K562 (cell line): Measurements from ENCODE around the gene TNRC6B. TPM values are rescaled to one million over a fixed set of nuclear protein-coding genes. Genes with fewer than 3 reads are reported as not detected.

ENCODE experiments used
- ATAC-seq: fragments of 200-7000 bp; cut with Tn5 transposase; 3 replicates; pipeline ENCODE4 v1.9.1; 2020; ENCODE audit warnings: moderate library complexity
- BruUV-seq: library from RNA; stranded (reverse); fragments of 400-500 nt; replicated peaks from 2 replicates; lab custom pipeline; 2021; lab: Mats Ljungman, UMichigan
- CTCF ChIA-PET: fragments of 300-600 bp; formaldehyde crosslinking; extraction: SDS; loops from one replicate; lab custom pipeline; 2021; ENCODE audit warnings: low intra/inter-chr PET ratio; lab: Yijun Ruan, JAX
- POLR2A ChIA-PET: fragments of 300-600, 350-650 bp; sonication (Branson Sonifier 250); formaldehyde crosslinking; extraction: SDS; loops from one replicate; lab custom pipeline; 2021; ENCODE audit warnings: antibody characterized with exemption, inconsistent platforms; lab: Yijun Ruan, JAX
- DNase-seq, 4 experiments: peaks; one replicate each; pipeline versions ENCODE4 v3.0.0 to v3.0.0-alpha.2; 2011 to 2018; ENCODE audit warnings: low spot score in 3 of 4, mixed read lengths in 3 of 4; ENCODE audit errors: extremely low read depth in 1 of 4
- FAIRE-seq: peaks from 2 replicates; lab custom pipeline; 2011; peaks lifted over from hg19 to GRCh38; lab: Jason Lieb, UNC
- H2AFZ ChIP-seq: 2 replicates; pipeline ENCODE4 v1.6.0; 2011; ENCODE audit warnings: low read depth, low read length, control low read depth, inconsistent platforms
- H3K27ac ChIP-seq: fragments of 200-600 bp; 3 replicates; pipeline ENCODE4 v1.8.0; 2011; ENCODE audit warnings: low read depth, mild to moderate bottlenecking, control low read depth, inconsistent platforms, low read length, moderate library complexity, mixed read lengths; ENCODE audit errors: extremely low read depth
- H3K27me3 ChIP-seq, 2 experiments: fragments of 300-600 bp in 1 of 2; 2 replicates in 1 of 2; 3 replicates in 1 of 2; pipeline versions ENCODE4 v1.6.0 to v1.8.0; 2011; ENCODE audit warnings: inconsistent platforms in 2 of 2, low read length in 2 of 2, mild to moderate bottlenecking in 1 of 2, mixed read lengths in 1 of 2, moderate library complexity in 1 of 2; ENCODE audit not compliant: control insufficient read depth in 2 of 2, insufficient read depth in 2 of 2
- H3K36me3 ChIP-seq: fragments of 300-600 bp; 3 replicates; pipeline ENCODE4 v1.8.0; 2011; ENCODE audit warnings: mild to moderate bottlenecking, low read length, inconsistent platforms; ENCODE audit not compliant: control insufficient read depth, insufficient read depth
- H3K4me1 ChIP-seq, 2 experiments: fragments of 200-600 bp in 1 of 2; replicated peaks in 1 of 2; 2 replicates in 1 of 2; 3 replicates in 1 of 2; pipeline versions ENCODE4 v1.5.1 to v1.8.0; 2011; ENCODE audit warnings: inconsistent platforms in 2 of 2, low read length in 2 of 2, mild to moderate bottlenecking in 1 of 2, mixed read lengths in 1 of 2, moderate library complexity in 1 of 2; ENCODE audit not compliant: control insufficient read depth in 2 of 2, insufficient read depth in 2 of 2
- H3K4me2 ChIP-seq: 2 replicates; pipeline ENCODE4 v1.6.1; 2011; ENCODE audit warnings: low read length, control low read depth, inconsistent platforms, mixed read lengths; ENCODE audit not compliant: insufficient read depth
- H3K4me3 ChIP-seq: fragments of 200-600 bp; sonication (generic), shearing (Covaris generic); 2 replicates; pipeline ENCODE4 v1.5.1; 2016; ENCODE audit warnings: control low read depth, inconsistent platforms
- H3K79me2 ChIP-seq: fragments of 200-600 bp; 3 replicates; pipeline ENCODE4 v1.8.0; 2011; ENCODE audit warnings: low read length, inconsistent platforms; ENCODE audit not compliant: control insufficient read depth, insufficient read depth
- H3K9ac ChIP-seq, 2 experiments: 2 replicates each; pipeline versions ENCODE4 v1.6.0 to v1.6.1; 2011; ENCODE audit warnings: low read depth in 2 of 2, low read length in 2 of 2, control low read depth in 1 of 2, inconsistent platforms in 1 of 2, mild to moderate bottlenecking in 1 of 2, mixed read lengths in 1 of 2; ENCODE audit not compliant: insufficient read depth in 1 of 2
- H3K9me1 ChIP-seq: one replicate; pipeline ENCODE4 v1.6.0; 2011; ENCODE audit warnings: inconsistent platforms, mild to moderate bottlenecking, low read length, moderate library complexity; ENCODE audit not compliant: control insufficient read depth, insufficient read depth
- H3K9me3 ChIP-seq: replicated peaks from 2 replicates; pipeline ENCODE4 v1.5.1; 2011; ENCODE audit warnings: low read depth, low read length, inconsistent platforms; ENCODE audit not compliant: control insufficient read depth, insufficient read depth
- H4K20me1 ChIP-seq: replicated peaks from 2 replicates; pipeline ENCODE4 v1.6.1; 2011; ENCODE audit warnings: low read length, inconsistent platforms, mixed read lengths; ENCODE audit not compliant: control insufficient read depth, insufficient read depth
- CTBP1 ChIP-seq: fragments of 450-650 bp; IDR thresholded peaks from 2 replicates; pipeline ENCODE4 v1.6.1; 2016; ENCODE audit warnings: borderline replicate concordance
- HNRNPL ChIP-seq: fragments of 200-400 bp; formaldehyde crosslinking; IDR thresholded peaks from 2 replicates; pipeline ENCODE4 v1.6.1; 2017; ENCODE audit warnings: low read depth, mild to moderate bottlenecking, low read length
- KAT8 ChIP-seq: fragments of 450-650 bp; IDR thresholded peaks from 2 replicates; pipeline ENCODE4 v1.6.1; 2016; ENCODE audit warnings: low read depth, mild to moderate bottlenecking
- NFYB ChIP-seq: IDR thresholded peaks from 2 replicates; pipeline ENCODE4 v1.6.1; 2011; ENCODE audit warnings: mild to moderate bottlenecking, moderate library complexity; ENCODE audit not compliant: insufficient read length; ENCODE audit errors: extremely low read depth
- SREBF1 ChIP-seq: fragments of 150-350 bp; IDR thresholded peaks from 2 replicates; pipeline ENCODE4 v1.6.1; 2014; ENCODE audit warnings: antibody characterized with exemption, low read depth, low read length, borderline replicate concordance
- ZEB2 ChIP-seq: fragments of 450-650 bp; IDR thresholded peaks from 2 replicates; pipeline ENCODE4 v1.6.1; 2016
- WGBS: fragments of 100-300 bp; shearing (Covaris generic); methylation state at CpG from one replicate; pipeline ENCODE4 v1.1.6; 2016; ENCODE audit warnings: low coverage, mixed read lengths; ENCODE audit not compliant: insufficient coverage; ENCODE audit errors: missing lambda C conversion rate; 5-methylcytosine and 5-hydroxymethylcytosine counted together
- in situ Hi-C: fragments of 300-500 bp; cut with MboI; formaldehyde crosslinking; loops from 4 replicates; pipeline ENCODE4 v1.15.0; 2018; ENCODE audit warnings: inconsistent platforms, mixed read lengths
- intact Hi-C: fragments of 100-400 bp; cut with micrococcal nuclease; formaldehyde crosslinking; loops from 2 replicates; pipeline ENCODE4 v1.14.2; 2022
- polyA plus RNA-seq, 8 experiments: library from polyadenylated mRNA; depleted of rRNA in 4 of 8; stranded (reverse) in 5 of 8; unstranded in 3 of 8; fragments of >200 nt; fragmentation: Nextera tagmentation in 2 of 8; fragmentation: Illumina TruSeq in 1 of 8; extraction: Ambion mirVana in 2 of 8; extraction: Trizol in 1 of 8; gene quantifications; 2 replicates each; pipeline versions ENCODE4 v1.2.1 to v1.2.3, GENCODE V29; 2011 to 2014; ENCODE audit warnings: inconsistent platforms in 1 of 8, missing spikeins in 1 of 8
- total RNA-seq, 7 experiments: library from RNA; depleted of rRNA in 6 of 7; stranded (reverse); fragments of >200 nt in 6 of 7; fragmentation: Illumina TruSeq in 2 of 7; extraction: Trizol in 2 of 7; gene quantifications; 2 replicates each; pipeline versions ENCODE4 v1.2.1 to v1.2.3, GENCODE V29; 2011 to 2021; ENCODE audit warnings: low replicate concordance in 1 of 7
- TF ChIP-seq, protein P1 (sequence below), 2 experiments: IDR thresholded peaks in 1 of 2; conservative IDR thresholded peaks in 1 of 2; 2 replicates each; pipeline ENCODE4 v1.6.1; 2016; ENCODE audit warnings: low read depth in 2 of 2, mild to moderate bottlenecking in 1 of 2, missing compliant biosample characterization in 1 of 2, missing genetic modification characterization in 1 of 2, moderate library complexity in 1 of 2
- TF ChIP-seq, protein P2 (sequence below), 3 experiments: IDR thresholded peaks in 2 of 3; conservative IDR thresholded peaks in 1 of 3; 2 replicates each; pipeline ENCODE4 v1.5.1; 2011 to 2012; ENCODE audit warnings: low read length in 3 of 3, mild to moderate bottlenecking in 3 of 3, control low read depth in 2 of 3, improper control_type of control experiment in 1 of 3, inconsistent platforms in 1 of 3, low read depth in 1 of 3, mixed read lengths in 1 of 3, moderate library complexity in 1 of 3; ENCODE audit not compliant: insufficient read depth in 2 of 3

TNRC6B gene
- total and polyA plus RNA-seq, 9 of the 15 experiments (the other 6 are each of a cell fraction or from before 2014, with no cell fraction given): 0.96 to 18.8 (median 10.8) TPM

DNA sequence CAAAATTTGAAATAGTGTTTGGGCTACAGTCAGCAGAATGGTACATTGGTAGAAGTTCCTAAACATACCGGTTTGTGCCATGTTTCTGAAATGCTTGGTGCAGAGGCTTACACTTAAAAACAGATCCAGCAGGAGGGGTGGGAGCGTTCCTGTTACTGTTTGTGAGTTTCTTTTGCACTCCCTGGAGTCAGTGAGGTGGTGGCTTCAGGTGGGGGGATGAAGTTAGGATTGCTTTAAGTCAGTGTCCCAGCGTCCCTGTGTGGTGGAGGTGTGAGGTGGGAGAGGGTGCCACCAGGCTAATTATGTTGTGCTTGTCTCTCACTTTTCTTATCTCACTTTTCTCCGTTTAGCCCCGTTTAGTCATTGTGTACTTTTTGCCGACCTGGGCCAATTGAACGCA lies 9.7 kb downstream of the TNRC6B start:
- ChIA-PET POLR2A (interaction anchor here (4.8 kb wide), 1 partner anchor 9 kb away, joined by 58 read pairs; the partner anchor contains the start of gene TNRC6B), CTCF (interaction anchor here (0.6 kb wide), 1 partner anchor 802 kb away, joined by 3 read pairs; no protein-coding TSS in a partner anchor)
- WGBS: 3% methylated on average over 7 of the region's 7 CpGs
- BruUV-seq: no TSS peak
- Histone ChIP-seq H3K36me3 (peaks cover 4% of the 10 kb centered on the region; the same call in 1 of the 3 replicates), H3K4me1 (peaks cover 23 to 67% of the 10 kb centered on the region in 2 experiments), H3K27ac (peak overlapping the region; percentile 56), H3K4me2 (peak overlapping the region; percentile 71), H3K27me3 (no peaks in the 10 kb centered on the region), H4K20me1 (0 out of 2 replicates have a peak, but pooled peaks cover 13% of the 10 kb centered on the region), H3K4me3 (no peak overlapping the region; the same call in 1 of the 2 replicates), H3K9me3 (no peaks in the 10 kb centered on the region), H3K79me2 (peaks cover 96% of the 10 kb centered on the region), H2AFZ (no peak overlapping the region), H3K9ac (peak overlapping the region in 1 of 2 experiments; percentile 51; a peak in 2 of 4 replicates), H3K9me1 (peaks cover 4% of the 10 kb centered on the region)
- TF ChIP-seq HNRNPL (no peak), NFYB (no peak), ZEB2 (peak; percentile 51; the same call in 1 of the 2 replicates), KAT8 (no peak), CTBP1 (0 out of 2 replicates have a peak, but pooled peaks have one; percentile 25), SREBF1 (no peak)
- TF ChIP-seq, protein P1, sequence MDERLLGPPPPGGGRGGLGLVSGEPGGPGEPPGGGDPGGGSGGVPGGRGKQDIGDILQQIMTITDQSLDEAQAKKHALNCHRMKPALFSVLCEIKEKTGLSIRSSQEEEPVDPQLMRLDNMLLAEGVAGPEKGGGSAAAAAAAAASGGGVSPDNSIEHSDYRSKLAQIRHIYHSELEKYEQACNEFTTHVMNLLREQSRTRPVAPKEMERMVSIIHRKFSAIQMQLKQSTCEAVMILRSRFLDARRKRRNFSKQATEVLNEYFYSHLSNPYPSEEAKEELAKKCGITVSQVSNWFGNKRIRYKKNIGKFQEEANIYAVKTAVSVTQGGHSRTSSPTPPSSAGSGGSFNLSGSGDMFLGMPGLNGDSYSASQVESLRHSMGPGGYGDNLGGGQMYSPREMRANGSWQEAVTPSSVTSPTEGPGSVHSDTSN (CRISPR knock-in tag; IDR thresholded peaks at IDR 0.05; ENCODE audit: low read depth): no peak
- TF ChIP-seq, protein P1 (tag; conservative IDR thresholded peaks at IDR 0.05; ENCODE audit: low read depth): no peak
- TF ChIP-seq, protein P2, sequence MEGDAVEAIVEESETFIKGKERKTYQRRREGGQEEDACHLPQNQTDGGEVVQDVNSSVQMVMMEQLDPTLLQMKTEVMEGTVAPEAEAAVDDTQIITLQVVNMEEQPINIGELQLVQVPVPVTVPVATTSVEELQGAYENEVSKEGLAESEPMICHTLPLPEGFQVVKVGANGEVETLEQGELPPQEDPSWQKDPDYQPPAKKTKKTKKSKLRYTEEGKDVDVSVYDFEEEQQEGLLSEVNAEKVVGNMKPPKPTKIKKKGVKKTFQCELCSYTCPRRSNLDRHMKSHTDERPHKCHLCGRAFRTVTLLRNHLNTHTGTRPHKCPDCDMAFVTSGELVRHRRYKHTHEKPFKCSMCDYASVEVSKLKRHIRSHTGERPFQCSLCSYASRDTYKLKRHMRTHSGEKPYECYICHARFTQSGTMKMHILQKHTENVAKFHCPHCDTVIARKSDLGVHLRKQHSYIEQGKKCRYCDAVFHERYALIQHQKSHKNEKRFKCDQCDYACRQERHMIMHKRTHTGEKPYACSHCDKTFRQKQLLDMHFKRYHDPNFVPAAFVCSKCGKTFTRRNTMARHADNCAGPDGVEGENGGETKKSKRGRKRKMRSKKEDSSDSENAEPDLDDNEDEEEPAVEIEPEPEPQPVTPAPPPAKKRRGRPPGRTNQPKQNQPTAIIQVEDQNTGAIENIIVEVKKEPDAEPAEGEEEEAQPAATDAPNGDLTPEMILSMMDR (IDR thresholded peaks at IDR 0.05 in 2 of 3, conservative IDR thresholded peaks at IDR 0.05 in 1 of 3; ENCODE audit: insufficient read depth in 2 of 3, low read depth in 1 of 3, low read length in 3 of 3): peak in 1 of 3 experiments; percentile 19; a peak in 1 of 6 replicates
- intact Hi-C loops (no loop called here), in situ Hi-C loops (loop anchor here (10.0 kb wide), 2 partner anchors 143 to 653 kb away; partner anchors contain the start of gene RPS19BP1)
- DNase-seq (peak; percentile 20 to 50 (median 36)), ATAC-seq (peak; percentile 38), FAIRE-seq (peak; percentile 67)
